MV-4-11 (cell line): ENCODE results near the gene POU6F2.

Experiments used
- DNase-seq: peaks from one replicate; lab custom pipeline; 2025; lab: John Stamatoyannopoulos, UW

The POU6F2 gene

DNA sequence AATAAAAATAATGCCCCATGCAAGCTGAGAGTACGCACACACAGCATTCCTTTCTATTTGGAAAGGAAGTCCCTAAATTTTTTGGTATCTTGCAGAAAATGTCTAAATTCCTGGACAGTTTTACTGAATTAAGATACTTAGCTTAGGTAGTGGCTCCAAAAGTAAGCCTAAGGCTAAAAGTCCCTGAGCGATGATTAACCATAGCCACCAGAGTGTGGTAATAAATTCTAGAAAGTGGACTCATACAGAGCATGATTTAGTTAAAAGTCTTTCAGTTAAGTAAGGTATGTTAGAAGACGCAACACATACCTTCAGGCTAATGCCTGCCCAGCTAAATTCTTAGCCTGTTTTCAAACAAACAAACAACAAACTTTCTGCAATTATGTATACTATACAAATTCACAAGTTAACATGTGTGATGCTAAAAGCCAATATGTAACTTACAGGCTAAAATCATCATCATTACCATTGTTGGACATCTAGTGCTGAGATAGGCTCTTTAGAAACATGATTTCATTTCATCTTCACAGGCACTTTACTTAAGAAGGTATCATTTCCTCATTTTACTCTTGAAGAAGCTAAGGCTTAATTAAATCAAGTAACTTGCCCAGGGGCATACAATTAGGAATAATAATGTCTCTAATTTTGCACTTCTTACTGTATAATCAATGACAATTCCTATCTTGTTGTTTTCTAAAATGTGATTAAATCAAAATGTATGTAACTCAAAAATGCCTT is 327.1 kb downstream of the POU6F2 start:
- DNase-seq, result peak; percentile 9

DNA sequence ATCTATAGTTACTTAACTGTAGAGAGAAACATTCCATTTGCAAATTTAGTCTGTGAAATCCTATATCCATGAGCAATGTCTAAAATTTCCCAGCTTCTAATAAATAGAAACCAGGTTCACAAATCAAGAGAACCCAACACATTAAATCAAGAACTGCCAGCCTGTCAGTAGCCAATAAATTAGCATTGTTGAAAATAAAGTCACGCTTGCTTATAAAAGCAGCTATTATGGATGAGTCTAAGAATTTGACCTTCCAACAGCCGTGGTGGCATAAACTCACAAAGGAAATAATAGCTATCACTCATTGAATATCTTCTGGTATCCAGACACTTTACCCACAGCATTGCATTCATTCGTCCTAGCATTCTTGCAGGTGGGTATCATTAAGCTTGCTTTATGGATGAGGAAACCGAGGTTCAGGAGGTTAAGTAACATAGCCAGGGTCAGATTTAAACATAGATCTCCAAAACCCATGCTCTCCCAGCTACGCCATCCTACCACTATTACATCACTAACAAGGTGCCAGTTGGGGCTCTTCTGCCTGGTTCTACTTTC is 328.4 kb downstream of the POU6F2 start:
- DNase-seq, result no peak

DNA sequence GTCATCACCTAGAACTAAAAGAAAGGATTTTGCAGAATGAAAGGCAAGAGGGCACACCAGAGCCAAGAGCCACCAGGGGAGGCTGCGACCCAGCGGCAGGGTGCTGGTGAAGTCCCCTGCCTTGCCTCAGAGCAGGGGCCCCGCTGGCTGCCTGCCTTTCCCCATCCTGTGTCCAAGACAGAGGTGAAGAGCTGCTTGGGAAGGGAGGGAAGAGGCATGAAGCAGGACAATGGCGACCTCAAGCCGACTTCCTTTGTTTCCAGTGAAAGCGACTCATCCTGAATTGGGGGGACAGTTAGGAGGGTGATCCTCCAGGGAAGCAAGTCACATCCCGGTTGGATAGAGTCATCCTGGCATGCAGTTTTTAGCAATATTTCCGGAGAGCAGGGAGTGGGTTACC is 333.0 kb downstream of the POU6F2 start:
- no peak for DNase-seq

- no peak for DNase-seq
These were observed 334.7 kb downstream of the POU6F2 start for GRCh38 chr7:39312254-39312989.

GRCh38 chr7:39313376-39313775 is 335.7 kb downstream of the POU6F2 start:
- DNase-seq, result no peak

DNA sequence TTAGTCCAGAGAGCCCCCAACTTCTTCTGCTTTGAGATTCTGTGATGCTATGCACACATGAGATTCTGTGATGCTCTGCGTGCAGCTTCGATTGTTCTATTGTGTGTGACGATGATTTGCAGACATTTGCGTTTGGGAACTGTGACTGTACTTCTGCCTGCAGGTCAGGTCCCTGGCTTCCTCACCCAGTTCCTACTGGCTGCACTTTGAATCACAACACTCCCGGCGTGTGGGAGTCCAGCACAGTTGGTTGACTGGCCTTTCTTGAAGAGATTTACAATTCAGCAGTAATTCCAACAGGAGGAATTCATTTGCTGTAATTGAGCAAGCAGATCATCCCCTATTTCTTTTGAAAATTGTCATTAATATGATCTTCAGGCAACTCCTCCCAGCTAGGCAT is 336.3 kb downstream of the POU6F2 start:
- no peak for DNase-seq

DNA sequence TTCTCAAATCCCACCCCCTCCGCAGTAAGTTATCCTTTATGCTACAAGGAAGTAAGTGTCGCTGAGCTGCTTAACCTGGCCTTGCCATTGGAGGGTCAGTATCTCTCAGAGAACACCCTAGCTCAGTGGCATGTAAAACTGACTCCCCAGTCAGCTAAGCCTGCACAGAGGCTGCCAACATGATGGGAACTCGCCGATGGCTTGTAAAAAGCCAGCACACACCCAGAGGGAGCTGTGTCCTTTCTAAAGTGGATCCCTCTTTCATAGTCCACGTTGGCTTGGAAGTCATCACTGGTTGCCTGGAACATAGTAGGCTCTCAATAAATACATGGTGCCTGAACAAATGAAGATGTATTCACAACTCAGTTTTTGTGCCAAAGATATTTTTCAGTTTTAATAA is 339.4 kb downstream of the POU6F2 start:
- DNase-seq, result no peak

DNA sequence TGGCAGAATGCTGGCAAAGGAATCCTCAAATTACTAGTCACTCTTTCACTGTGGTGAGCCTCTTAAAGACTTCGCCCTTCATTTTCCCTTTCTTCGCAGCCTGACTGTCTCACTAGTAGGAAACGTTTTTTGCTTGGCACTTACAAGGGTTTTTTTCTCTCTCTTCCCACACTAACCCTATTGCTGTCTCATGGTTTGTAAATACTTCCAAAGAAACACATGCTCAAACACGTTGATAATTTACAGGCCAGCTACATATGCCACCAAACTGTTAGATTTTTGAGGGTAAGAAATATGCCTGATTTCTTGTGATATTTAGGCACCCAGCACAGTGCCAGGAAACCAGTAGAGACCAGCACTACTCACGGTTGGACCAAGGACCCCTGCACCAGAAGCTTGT is 340.2 kb downstream of the POU6F2 start:
- no peak for DNase-seq

DNA sequence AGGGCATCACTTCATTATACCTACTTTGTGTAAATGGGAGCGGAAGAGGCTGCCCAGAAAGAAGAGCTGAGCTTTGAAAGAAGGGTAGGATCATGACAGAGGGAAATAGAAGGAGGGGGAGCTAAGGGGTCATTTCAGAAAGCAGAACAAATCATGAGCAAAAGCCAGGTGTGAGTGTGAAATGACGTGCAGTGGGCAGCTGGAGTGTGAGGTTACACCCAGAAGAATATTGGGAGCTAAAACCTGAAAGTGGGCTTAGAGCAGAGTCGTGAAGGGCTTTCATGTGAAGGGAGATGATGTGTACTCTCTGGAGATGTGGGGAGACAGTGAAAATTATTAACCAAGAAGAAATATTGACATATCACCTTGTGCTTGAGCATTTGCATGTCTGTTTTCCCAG is 343.5 kb downstream of the POU6F2 start:
- DNase-seq, result no peak

- no peak for DNase-seq
These were observed 344.3 kb downstream of the POU6F2 start for GRCh38 chr7:39321909-39322498.

GRCh38 chr7:39324139-39324760 is 346.5 kb downstream of the POU6F2 start:
- DNase-seq, result peak; percentile 97

DNA sequence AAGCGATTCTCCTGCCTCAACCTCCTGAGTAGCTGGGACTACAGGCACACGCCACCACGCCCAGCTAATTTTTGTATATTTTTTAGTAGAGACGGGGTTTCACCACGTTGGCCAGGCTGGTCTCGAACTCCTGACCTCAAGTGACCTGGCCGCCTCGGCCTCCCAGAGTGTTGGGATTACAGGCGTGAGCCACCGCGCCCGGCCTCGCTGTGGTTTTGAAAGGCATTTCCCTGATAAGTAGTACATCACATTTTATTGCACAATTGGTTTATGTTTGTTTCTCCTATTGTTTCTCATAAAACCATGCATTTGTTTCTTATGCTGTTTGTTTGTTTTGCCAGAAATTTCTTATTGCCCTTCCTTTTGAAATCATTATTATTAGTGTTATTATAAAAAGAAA is 353.9 kb downstream of the POU6F2 start:
- peak; percentile 5 for DNase-seq

- DNase-seq, result no peak
These were observed 354.4 kb downstream of the POU6F2 start for GRCh38 chr7:39332142-39332541.

DNA sequence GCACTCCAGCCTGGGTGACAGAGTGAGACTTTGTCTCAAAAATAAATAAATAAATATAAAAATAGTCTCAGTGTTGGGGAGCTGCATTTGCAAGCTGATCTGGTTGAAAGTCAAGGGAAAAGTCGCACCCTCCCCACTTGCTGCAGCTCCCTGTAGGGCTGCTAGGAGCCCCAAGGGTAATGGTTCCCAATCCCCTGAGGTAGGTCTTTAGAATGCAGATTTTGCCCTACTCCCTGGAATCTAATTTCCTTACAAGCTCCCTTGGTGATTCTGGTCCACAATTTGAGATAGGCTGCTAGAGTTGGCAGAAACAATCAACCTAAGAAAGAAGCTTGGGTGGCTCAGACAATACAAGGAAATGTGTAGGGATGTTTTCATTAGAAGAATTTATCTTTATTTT is 356.0 kb downstream of the POU6F2 start:
- DNase-seq, result no peak

- DNase-seq, result no peak
These were observed 358.7 kb downstream of the POU6F2 start for GRCh38 chr7:39336442-39336841.

DNA sequence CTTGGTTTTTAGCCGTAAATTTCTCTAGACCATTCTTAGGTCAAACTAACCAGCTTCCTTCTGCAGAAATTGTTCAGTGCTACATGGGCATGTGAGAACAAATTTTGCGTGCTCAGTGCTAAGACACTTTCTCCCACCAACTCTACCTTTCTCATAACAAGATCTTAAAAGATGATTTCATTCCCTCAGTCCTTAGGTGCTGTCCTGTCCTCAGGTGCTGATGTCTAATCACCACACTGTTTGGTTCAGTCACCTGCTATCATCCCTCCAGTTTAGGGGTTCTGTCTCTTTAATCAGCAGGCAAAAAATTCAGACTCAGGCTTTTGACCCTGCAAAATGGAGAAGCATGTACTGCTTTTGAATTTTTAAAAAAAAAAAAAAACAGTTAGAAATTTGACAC is 361.0 kb downstream of the POU6F2 start:
- DNase-seq, result no peak

GRCh38 chr7:39339591-39339990 is 361.9 kb downstream of the POU6F2 start:
- no peak for DNase-seq

DNA sequence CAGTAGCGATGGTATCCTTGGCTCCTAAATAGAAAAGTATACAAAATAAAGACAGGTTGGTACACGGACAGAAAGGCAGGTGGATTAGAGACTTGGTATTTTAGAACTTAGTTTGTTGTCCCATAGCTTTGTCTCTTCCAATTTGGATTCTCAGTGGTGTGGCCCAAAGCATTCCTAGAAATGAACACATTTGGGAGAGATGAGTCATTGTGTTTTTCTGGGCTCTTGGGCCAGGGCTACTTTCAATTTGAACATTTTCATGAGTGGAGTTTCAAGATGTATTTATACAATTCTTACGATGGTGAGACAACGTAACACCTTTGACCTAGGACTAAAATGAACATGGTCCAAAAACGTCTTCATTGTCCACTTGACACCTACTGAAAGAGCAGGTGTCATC is 363.4 kb downstream of the POU6F2 start:
- DNase-seq, result no peak

GRCh38 chr7:39342763-39343162 is 365.1 kb downstream of the POU6F2 start:
- no peak for DNase-seq

GRCh38 chr7:39349452-39350123 is 371.9 kb downstream of the POU6F2 start:
- DNase-seq, result peak; percentile 54

GRCh38 chr7:39353615-39354376 is 376.1 kb downstream of the POU6F2 start:
- DNase-seq, result no peak
